ENCODE results near the gene CKS1B.

Gene CKS1B

DNA sequence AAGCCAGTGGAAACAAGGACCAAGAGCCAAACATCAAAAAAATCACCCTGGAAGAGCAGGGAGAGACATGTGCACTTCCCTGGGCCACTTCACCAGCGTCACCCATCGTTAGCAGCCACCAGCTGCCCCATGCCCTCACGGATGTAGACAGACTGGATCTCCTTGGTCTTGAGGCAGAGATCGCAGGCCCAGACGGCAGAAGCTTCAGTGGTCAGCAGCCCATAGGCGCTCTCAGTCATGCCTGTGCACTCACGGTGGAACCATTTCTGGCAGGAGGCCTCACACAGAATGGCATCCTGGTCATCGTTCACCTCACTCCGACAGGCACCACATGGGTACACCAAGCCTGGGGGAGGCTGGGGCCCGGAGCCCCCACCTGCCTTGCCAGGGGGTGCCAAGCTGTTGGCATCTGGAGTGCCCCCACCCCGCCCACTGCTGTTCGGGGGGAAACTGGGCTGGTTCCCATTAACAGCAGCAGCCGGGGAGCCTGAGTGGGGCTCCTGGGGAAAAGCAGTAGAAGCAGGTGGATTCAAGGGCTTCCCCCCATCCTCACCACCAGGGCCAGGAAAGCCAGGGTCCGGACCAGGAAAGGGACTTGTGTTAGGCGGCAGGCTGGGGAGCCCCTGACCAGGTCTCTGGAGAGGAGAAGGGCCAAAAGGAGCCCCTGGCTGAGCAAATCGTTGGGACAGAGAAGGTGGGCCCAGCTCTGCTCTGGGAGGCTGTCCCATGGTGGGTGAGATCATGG lies 15.6 kb upstream of the CKS1B start:
- H2AFZ ChIP-seq (ENCODE audit: low read length) = no peak overlapping the region
- H3K9me2 ChIP-seq (ENCODE audit: low read depth, low read length) = no peaks in the 10 kb centered on the region
- H3K4me3 ChIP-seq (ENCODE audit: low read depth, low read length, poor library complexity, severe bottlenecking) = no peak overlapping the region
- peaks cover 5% of the 10 kb centered on the region; the same call in 1 of the 2 replicates for H3K79me2 ChIP-seq (ENCODE audit: insufficient read depth, low read length)
- H3K4me1 ChIP-seq (ENCODE audit: insufficient read depth, low read length, severe bottlenecking) = peaks cover 59% of the 10 kb centered on the region
- no peak for TF ChIP-seq EZH2 (IDR thresholded peaks at IDR 0.05; ENCODE audit: borderline replicate concordance, low read length)
- TF ChIP-seq, protein P1, sequence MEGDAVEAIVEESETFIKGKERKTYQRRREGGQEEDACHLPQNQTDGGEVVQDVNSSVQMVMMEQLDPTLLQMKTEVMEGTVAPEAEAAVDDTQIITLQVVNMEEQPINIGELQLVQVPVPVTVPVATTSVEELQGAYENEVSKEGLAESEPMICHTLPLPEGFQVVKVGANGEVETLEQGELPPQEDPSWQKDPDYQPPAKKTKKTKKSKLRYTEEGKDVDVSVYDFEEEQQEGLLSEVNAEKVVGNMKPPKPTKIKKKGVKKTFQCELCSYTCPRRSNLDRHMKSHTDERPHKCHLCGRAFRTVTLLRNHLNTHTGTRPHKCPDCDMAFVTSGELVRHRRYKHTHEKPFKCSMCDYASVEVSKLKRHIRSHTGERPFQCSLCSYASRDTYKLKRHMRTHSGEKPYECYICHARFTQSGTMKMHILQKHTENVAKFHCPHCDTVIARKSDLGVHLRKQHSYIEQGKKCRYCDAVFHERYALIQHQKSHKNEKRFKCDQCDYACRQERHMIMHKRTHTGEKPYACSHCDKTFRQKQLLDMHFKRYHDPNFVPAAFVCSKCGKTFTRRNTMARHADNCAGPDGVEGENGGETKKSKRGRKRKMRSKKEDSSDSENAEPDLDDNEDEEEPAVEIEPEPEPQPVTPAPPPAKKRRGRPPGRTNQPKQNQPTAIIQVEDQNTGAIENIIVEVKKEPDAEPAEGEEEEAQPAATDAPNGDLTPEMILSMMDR (IDR thresholded peaks at IDR 0.05; ENCODE audit: low read length) = no peak
- H3K27ac ChIP-seq (ENCODE audit: low read depth, low read length, poor library complexity, severe bottlenecking) = no peak overlapping the region
- H3K27me3 ChIP-seq (ENCODE audit: insufficient read depth, low read length) = no peaks in the 10 kb centered on the region
- no peak overlapping the region for H3K4me2 ChIP-seq (ENCODE audit: low read length)
- H3K9me3 ChIP-seq (ENCODE audit: low read length) = no peaks in the 10 kb centered on the region
- H3K36me3 ChIP-seq (ENCODE audit: insufficient read depth, low read length) = peaks cover 25% of the 10 kb centered on the region
- H3K9ac ChIP-seq (ENCODE audit: low read length) = no peak overlapping the region
- H4K20me1 ChIP-seq (ENCODE audit: insufficient read depth, low read length) = no peaks in the 10 kb centered on the region
- no peaks in the 10 kb centered on the region for H3F3A ChIP-seq (ENCODE audit: insufficient read depth, low read length)

DNA sequence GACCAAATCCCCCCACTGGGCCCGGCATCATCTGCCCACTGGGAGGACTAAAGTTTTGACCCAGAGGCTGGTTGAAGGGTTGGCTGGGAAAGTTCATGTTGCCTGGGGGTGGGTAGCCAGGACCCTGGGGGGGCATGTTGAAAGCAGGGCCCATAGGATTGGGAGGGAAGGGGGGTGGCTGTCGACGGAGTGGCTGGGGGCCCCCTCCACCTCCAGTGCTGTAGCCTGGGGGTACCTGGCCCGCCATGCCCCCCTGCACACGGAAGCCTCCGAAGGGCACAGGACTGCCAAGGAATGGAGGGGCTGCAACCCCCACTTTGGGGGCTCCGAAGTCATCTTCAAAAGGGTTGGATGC lies 15.1 kb upstream of the CKS1B start:
- Histone ChIP-seq H3F3A (ENCODE audit: insufficient read depth, low read length) (no peaks in the 10 kb centered on the region), H3K9ac (ENCODE audit: low read length) (no peak overlapping the region), H4K20me1 (ENCODE audit: insufficient read depth, low read length) (no peaks in the 10 kb centered on the region), H3K27ac (ENCODE audit: low read depth, low read length, poor library complexity, severe bottlenecking) (no peak overlapping the region), H3K4me2 (ENCODE audit: low read length) (no peak overlapping the region), H2AFZ (ENCODE audit: low read length) (no peak overlapping the region), H3K79me2 (ENCODE audit: insufficient read depth, low read length) (peaks cover 5% of the 10 kb centered on the region; the same call in 1 of the 2 replicates), H3K9me2 (ENCODE audit: low read depth, low read length) (no peaks in the 10 kb centered on the region), H3K4me3 (ENCODE audit: low read depth, low read length, poor library complexity, severe bottlenecking) (no peak overlapping the region), H3K36me3 (ENCODE audit: insufficient read depth, low read length) (peaks cover 28% of the 10 kb centered on the region), H3K27me3 (ENCODE audit: insufficient read depth, low read length) (no peaks in the 10 kb centered on the region), H3K4me1 (ENCODE audit: insufficient read depth, low read length, severe bottlenecking) (peaks cover 54% of the 10 kb centered on the region), H3K9me3 (ENCODE audit: low read length) (no peaks in the 10 kb centered on the region)
- TF ChIP-seq, protein P1 (IDR thresholded peaks at IDR 0.05; ENCODE audit: low read length) = no peak
- TF ChIP-seq EZH2 (IDR thresholded peaks at IDR 0.05; ENCODE audit: borderline replicate concordance, low read length) = no peak

DNA sequence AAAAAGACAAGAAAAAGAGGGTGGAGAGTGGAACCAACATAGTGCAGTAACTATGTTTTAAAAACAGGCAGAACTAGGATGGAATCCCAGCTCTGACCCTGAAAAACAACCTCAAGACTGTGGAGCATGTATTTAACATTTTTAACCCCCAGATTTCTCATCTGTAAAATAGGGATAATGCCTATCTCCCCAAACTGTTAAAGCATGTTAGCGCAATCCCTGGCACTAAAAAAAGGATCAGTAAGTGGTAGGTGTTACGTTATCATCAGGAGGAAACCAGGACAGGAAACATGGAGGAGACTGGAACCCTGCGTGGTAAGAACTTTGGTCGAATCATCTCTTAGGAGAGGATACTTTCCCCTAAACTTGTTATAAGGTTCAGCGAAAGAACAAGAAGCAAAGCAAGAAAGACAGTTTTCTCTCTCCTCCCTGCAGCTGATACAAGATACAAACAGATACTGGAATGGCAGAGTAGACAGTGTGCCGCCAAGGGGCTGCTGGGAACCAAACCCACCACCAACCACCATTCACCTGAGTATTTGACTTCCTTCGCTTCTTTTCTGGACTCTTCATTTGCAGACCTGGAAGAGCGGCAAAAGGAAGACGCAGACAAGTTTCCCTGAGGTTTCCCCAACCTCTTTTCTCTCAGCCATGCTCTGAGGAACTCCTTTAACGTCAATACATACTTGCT lies 13.9 kb upstream of the CKS1B start:
- H3K4me3 ChIP-seq (ENCODE audit: low read depth, low read length, poor library complexity, severe bottlenecking) = peak overlapping the region; percentile 75
- H2AFZ ChIP-seq (ENCODE audit: low read length) = no peak overlapping the region
- H3K4me1 ChIP-seq (ENCODE audit: insufficient read depth, low read length, severe bottlenecking) = peaks cover 42% of the 10 kb centered on the region
- H3K4me2 ChIP-seq (ENCODE audit: low read length) = peak overlapping the region; percentile 71
- H4K20me1 ChIP-seq (ENCODE audit: insufficient read depth, low read length) = no peaks in the 10 kb centered on the region
- no peak for TF ChIP-seq EZH2 (IDR thresholded peaks at IDR 0.05; ENCODE audit: borderline replicate concordance, low read length)
- no peaks in the 10 kb centered on the region for H3F3A ChIP-seq (ENCODE audit: insufficient read depth, low read length)
- peak overlapping the region; percentile 81 for H3K27ac ChIP-seq (ENCODE audit: low read depth, low read length, poor library complexity, severe bottlenecking)
- no peaks in the 10 kb centered on the region for H3K9me3 ChIP-seq (ENCODE audit: low read length)
- H3K27me3 ChIP-seq (ENCODE audit: insufficient read depth, low read length) = no peaks in the 10 kb centered on the region
- H3K79me2 ChIP-seq (ENCODE audit: insufficient read depth, low read length) = peaks cover 5% of the 10 kb centered on the region; the same call in 1 of the 2 replicates
- no peaks in the 10 kb centered on the region for H3K9me2 ChIP-seq (ENCODE audit: low read depth, low read length)
- H3K9ac ChIP-seq (ENCODE audit: low read length) = peak overlapping the region; percentile 99
- peaks cover 34% of the 10 kb centered on the region for H3K36me3 ChIP-seq (ENCODE audit: insufficient read depth, low read length)
